OCI-LY1 (cell line): Measurements from ENCODE around the gene SNX7.

Experiments
- H2AFZ ChIP-seq: fragments of 200-600 bp; sonication (generic), shearing (Covaris generic); 2 replicates; pipeline ENCODE4 v1.6.0; 2014; ENCODE audit warnings: antibody characterized with exemption, mild to moderate bottlenecking, low read length
- H3F3A ChIP-seq: fragments of 200-600 bp; sonication (generic), shearing (Covaris generic); 2 replicates; pipeline ENCODE4 v1.6.0; 2014; ENCODE audit warnings: mild to moderate bottlenecking, antibody characterized with exemption, low read length, moderate library complexity; ENCODE audit not compliant: insufficient read depth
- H3K27ac ChIP-seq: fragments of 200-600 bp; sonication (generic); 2 replicates; pipeline ENCODE4 v1.5.1; 2014; ENCODE audit warnings: low read length, mixed run types, mild to moderate bottlenecking, low read depth; ENCODE audit not compliant: poor library complexity, severe bottlenecking
- H3K27me3 ChIP-seq: fragments of 200-600 bp; sonication (generic); 2 replicates; pipeline ENCODE4 v1.6.0; 2014; ENCODE audit warnings: antibody characterized with exemption, mild to moderate bottlenecking, low read length, moderate library complexity; ENCODE audit not compliant: insufficient read depth
- H3K36me3 ChIP-seq: fragments of 200-600 bp; sonication (generic); 2 replicates; pipeline ENCODE4 v1.6.1; 2014; ENCODE audit warnings: mild to moderate bottlenecking, antibody characterized with exemption, low read length, moderate library complexity, mixed read lengths; ENCODE audit not compliant: insufficient read depth
- H3K4me1 ChIP-seq: fragments of 200-600 bp; sonication (generic); 2 replicates; pipeline ENCODE4 v1.5.1; 2014; ENCODE audit warnings: mild to moderate bottlenecking, low read length, moderate library complexity; ENCODE audit not compliant: insufficient read depth, severe bottlenecking
- H3K4me2 ChIP-seq: fragments of 200-600 bp; sonication (generic), shearing (Covaris generic); 2 replicates; pipeline ENCODE4 v1.6.1; 2014; ENCODE audit warnings: low read length
- H3K4me3 ChIP-seq: fragments of 200-600 bp; sonication (generic); 2 replicates; pipeline ENCODE4 v1.5.1; 2014; ENCODE audit warnings: low read length, low read depth, mild to moderate bottlenecking, mixed read lengths; ENCODE audit not compliant: poor library complexity, severe bottlenecking
- H3K79me2 ChIP-seq: fragments of 200-600 bp; shearing (Covaris generic); 2 replicates; pipeline ENCODE4 v1.6.1; 2016; ENCODE audit warnings: mixed run types, low read length, mixed read lengths; ENCODE audit not compliant: insufficient read depth
- H3K9ac ChIP-seq: fragments of 200-600 bp; sonication (generic), shearing (Covaris generic); 2 replicates; pipeline ENCODE4 v1.6.1; 2014; ENCODE audit warnings: mild to moderate bottlenecking, low read length, mixed read lengths
- H3K9me2 ChIP-seq: fragments of 200-600 bp; sonication (generic), shearing (Covaris generic); 2 replicates; pipeline ENCODE4 v1.6.1; 2014; ENCODE audit warnings: low read depth, mild to moderate bottlenecking, low read length, mixed read lengths
- H3K9me3 ChIP-seq: fragments of 200-600 bp; shearing (Covaris generic); 2 replicates; pipeline ENCODE4 v1.6.1; 2014; ENCODE audit warnings: low read length, mixed read lengths
- H4K20me1 ChIP-seq: fragments of 200-600 bp; sonication (generic), shearing (Covaris generic); 2 replicates; pipeline ENCODE4 v1.6.0; 2016; ENCODE audit warnings: mild to moderate bottlenecking, low read length; ENCODE audit not compliant: insufficient read depth
- EZH2 ChIP-seq: fragments of 200-600 bp; sonication (generic), shearing (Covaris generic); IDR thresholded peaks from 2 replicates; pipeline ENCODE4 v1.8.0; 2017; ENCODE audit warnings: borderline replicate concordance, mixed run types, mild to moderate bottlenecking, antibody characterized with exemption, low read length, moderate library complexity, mixed read lengths
- TF ChIP-seq, protein P1 (sequence below): fragments of 200-600 bp; sonication (generic), shearing (Covaris generic); IDR thresholded peaks from 2 replicates; pipeline ENCODE4 v1.5.1; 2017; ENCODE audit warnings: mild to moderate bottlenecking, antibody characterized with exemption, low read length, moderate library complexity, mixed read lengths

The SNX7 gene

DNA sequence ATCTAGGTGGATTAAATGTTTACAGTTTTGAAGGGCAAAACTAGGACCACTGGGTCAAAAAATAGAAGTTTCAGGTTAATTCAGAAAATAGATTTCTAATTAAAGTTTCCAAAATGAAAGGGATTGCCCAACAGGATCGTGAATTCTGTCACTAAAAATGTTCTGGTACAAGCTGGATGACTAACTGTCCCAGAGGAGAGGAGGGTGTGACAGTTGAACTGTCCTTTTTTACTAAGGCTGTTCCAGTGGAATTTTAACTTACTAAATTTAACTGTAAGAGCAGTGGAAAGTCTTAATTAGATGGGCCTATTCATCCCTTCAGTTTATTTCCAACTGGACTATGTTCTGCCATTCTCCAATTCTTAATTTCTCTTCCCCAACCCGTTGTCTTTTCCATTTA, 7.2 kb downstream of the SNX7 start:
- no peaks in the 10 kb centered on the region for H3K79me2 ChIP-seq
- H3K36me3 ChIP-seq = no peaks in the 10 kb centered on the region
- H4K20me1 ChIP-seq = no peaks in the 10 kb centered on the region
- no peaks in the 10 kb centered on the region for H3K4me1 ChIP-seq
- TF ChIP-seq, protein P1, sequence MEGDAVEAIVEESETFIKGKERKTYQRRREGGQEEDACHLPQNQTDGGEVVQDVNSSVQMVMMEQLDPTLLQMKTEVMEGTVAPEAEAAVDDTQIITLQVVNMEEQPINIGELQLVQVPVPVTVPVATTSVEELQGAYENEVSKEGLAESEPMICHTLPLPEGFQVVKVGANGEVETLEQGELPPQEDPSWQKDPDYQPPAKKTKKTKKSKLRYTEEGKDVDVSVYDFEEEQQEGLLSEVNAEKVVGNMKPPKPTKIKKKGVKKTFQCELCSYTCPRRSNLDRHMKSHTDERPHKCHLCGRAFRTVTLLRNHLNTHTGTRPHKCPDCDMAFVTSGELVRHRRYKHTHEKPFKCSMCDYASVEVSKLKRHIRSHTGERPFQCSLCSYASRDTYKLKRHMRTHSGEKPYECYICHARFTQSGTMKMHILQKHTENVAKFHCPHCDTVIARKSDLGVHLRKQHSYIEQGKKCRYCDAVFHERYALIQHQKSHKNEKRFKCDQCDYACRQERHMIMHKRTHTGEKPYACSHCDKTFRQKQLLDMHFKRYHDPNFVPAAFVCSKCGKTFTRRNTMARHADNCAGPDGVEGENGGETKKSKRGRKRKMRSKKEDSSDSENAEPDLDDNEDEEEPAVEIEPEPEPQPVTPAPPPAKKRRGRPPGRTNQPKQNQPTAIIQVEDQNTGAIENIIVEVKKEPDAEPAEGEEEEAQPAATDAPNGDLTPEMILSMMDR = no peak
- no peak for TF ChIP-seq EZH2
- no peaks in the 10 kb centered on the region for H3K27me3 ChIP-seq
- no peaks in the 10 kb centered on the region for H3F3A ChIP-seq
- H3K4me2 ChIP-seq = no peak overlapping the region
- H3K9ac ChIP-seq = no peak overlapping the region
- no peaks in the 10 kb centered on the region for H3K9me2 ChIP-seq
- H3K9me3 ChIP-seq = no peaks in the 10 kb centered on the region
- no peak overlapping the region for H3K4me3 ChIP-seq
- H3K27ac ChIP-seq = no peak overlapping the region
- H2AFZ ChIP-seq = no peak overlapping the region

DNA sequence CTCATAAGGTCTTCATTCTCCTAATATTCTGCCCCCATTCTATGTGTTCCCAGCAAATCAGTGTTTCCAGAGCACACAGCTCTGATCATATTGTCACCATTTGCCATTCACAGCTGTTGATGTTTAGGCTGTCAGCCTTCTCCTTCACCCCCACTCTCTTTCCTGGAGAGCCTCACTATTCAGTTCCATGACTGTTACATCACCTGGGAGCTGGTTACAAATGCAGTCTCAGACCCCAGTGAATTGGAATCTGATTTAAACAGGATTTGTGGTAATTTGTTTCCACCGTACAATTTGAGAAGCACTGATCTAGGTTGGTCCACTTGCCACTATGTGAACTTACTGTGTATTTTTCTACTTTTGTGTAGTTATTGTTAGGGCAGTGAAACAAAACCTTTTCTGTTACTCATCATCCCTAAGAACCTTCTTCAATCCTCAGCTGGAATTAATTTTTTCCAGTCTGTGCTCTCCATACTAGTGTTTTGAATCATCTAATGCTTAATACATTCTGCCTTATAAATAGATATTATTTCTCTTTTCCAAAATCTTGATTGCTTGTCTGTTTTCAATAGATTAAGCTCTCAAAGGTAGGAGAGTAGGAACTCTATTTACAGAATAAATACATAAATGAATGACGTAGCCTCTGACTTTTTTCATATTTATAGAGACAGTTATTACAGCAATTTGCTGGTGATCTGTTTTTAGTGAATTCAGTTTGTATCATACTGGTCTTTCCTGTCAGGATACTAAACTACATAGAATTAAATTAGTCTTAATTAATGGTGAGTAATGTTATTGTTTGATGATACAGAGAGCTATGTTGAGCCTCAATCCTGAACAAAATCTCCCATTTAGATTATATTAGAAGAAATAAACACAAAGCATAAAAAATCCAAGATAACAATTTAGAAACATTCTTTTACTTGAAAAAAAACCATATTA, 8.1 kb downstream of the SNX7 start:
- no peak overlapping the region for H3K9ac ChIP-seq
- H3K9me2 ChIP-seq = no peaks in the 10 kb centered on the region
- H3K4me3 ChIP-seq = no peak overlapping the region
- H2AFZ ChIP-seq = no peak overlapping the region
- H3K4me2 ChIP-seq = no peak overlapping the region
- H3K4me1 ChIP-seq = no peaks in the 10 kb centered on the region
- no peaks in the 10 kb centered on the region for H3K36me3 ChIP-seq
- TF ChIP-seq, protein P1 = no peak
- no peak for TF ChIP-seq EZH2
- H3K27ac ChIP-seq = no peak overlapping the region
- no peaks in the 10 kb centered on the region for H3K9me3 ChIP-seq
- H4K20me1 ChIP-seq = no peaks in the 10 kb centered on the region
- H3F3A ChIP-seq = no peaks in the 10 kb centered on the region
- H3K27me3 ChIP-seq = no peaks in the 10 kb centered on the region
- H3K79me2 ChIP-seq = no peaks in the 10 kb centered on the region

DNA sequence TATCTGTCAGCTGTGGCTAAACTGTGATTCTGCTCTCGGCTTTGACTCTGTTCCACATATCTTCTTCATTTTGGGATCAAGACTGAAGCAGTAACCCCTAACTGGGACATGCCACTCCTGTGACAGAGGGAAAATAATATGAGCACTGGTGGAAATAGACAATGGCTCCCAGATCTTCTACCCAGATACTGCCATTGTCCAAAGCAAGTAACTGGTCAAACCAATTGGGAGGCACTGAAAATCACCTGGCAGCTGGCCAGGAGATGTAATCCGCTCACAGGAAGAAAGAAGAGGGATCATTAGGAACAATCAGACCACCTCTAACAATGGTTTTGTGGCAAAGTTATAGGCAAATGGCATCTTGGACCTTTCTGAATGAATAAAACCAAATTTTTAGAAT, 10.7 kb downstream of the SNX7 start:
- Histone ChIP-seq H3K4me3 (no peak overlapping the region), H3K79me2 (no peaks in the 10 kb centered on the region), H3K36me3 (no peaks in the 10 kb centered on the region), H3K27ac (no peak overlapping the region), H3K9ac (no peak overlapping the region), H3K4me2 (no peak overlapping the region), H2AFZ (no peak overlapping the region), H3K9me3 (no peaks in the 10 kb centered on the region), H3K9me2 (no peaks in the 10 kb centered on the region), H3K27me3 (no peaks in the 10 kb centered on the region), H3F3A (no peaks in the 10 kb centered on the region), H3K4me1 (no peaks in the 10 kb centered on the region), H4K20me1 (no peaks in the 10 kb centered on the region)
- TF ChIP-seq EZH2 = no peak
- TF ChIP-seq, protein P1 = no peak
